Epithelial cell of proximal tubule (primary cell): Measurements from ENCODE around the gene GGNBP2. TPM values are rescaled to one million over a fixed set of nuclear protein-coding genes. Genes with fewer than 3 reads are reported as not detected.
A peak's percentile ranks its signal among the peaks of the same experiment; 100 is the strongest.

Experiments used
- DNase-seq: peaks from one replicate; pipeline ENCODE4 v3.0.0-alpha.2; 2011; ENCODE audit warnings: low read depth
- H3K4me3 ChIP-seq: 2 replicates; pipeline ENCODE4 v1.5.1; 2011; ENCODE audit warnings: low read depth, mild to moderate bottlenecking, low read length
- CTCF ChIP-seq: conservative IDR thresholded peaks from 2 replicates; pipeline ENCODE4 v1.5.1; 2012; ENCODE audit warnings: low read depth, mild to moderate bottlenecking, low read length
- total RNA-seq: library from RNA; depleted of rRNA; stranded (reverse); fragments of >200 nt; gene quantifications from 2 replicates; pipeline ENCODE4 v1.2.3, GENCODE V29; 2015

GGNBP2 gene
- total RNA-seq, 1 donor from 2014 or later: 32.6 TPM

GRCh38 chr17:36590082-36590481 lies 45.4 kb downstream of the GGNBP2 start:
- no peak for TF ChIP-seq CTCF
- DNase-seq: no peak
- no peak overlapping the region for H3K4me3 ChIP-seq

GRCh38 chr17:36591434-36592315 lies 47.0 kb downstream of the GGNBP2 start, which contains the start of gene DHRS11:
TSS of gene DHRS11 (plus strand) at chr17:36591879. CDS start at chr17:36592010, 131 bp downstream.
- DNase-seq: no peak
- H3K4me3 ChIP-seq: peak within 1 kb of the TSS; percentile 68
- TF ChIP-seq CTCF: no peak

- peak overlapping the region; percentile 68 for H3K4me3 ChIP-seq
- no peak for DNase-seq
- TF ChIP-seq CTCF: no peak
Observed at GRCh38 chr17:36592316-36592715, 47.6 kb downstream of the GGNBP2 start.

GRCh38 chr17:36592716-36593321 lies 48.1 kb downstream of the GGNBP2 start:
- DNase-seq: no peak
- peak overlapping the region; percentile 68 for H3K4me3 ChIP-seq
- no peak for TF ChIP-seq CTCF

- no peak for TF ChIP-seq CTCF
- DNase-seq: no peak
- H3K4me3 ChIP-seq: no peak overlapping the region
Observed at GRCh38 chr17:36593656-36594316, 49.1 kb downstream of the GGNBP2 start.

GRCh38 chr17:36594626-36595401 lies 50.1 kb downstream of the GGNBP2 start:
- no peak for DNase-seq
- no peak overlapping the region for H3K4me3 ChIP-seq
- no peak for TF ChIP-seq CTCF
